HepG2 (cell line): Measurements from ENCODE around the gene USB1. TPM values are rescaled to one million over a fixed set of nuclear protein-coding genes. Genes with fewer than 3 reads are reported as not detected.

Experiments
- ASH2L ChIP-seq: fragments of 300-600, 200-600 bp; sonication (generic); IDR thresholded peaks from 2 replicates; pipeline ENCODE4 v1.7.0; 2017; ENCODE audit warnings: low read depth, mild to moderate bottlenecking, moderate library complexity, mixed read lengths, low read length; ENCODE audit not compliant: insufficient read length
- KDM3A ChIP-seq: IDR thresholded peaks from 2 replicates; pipeline ENCODE4 v1.6.1; 2018; ENCODE audit warnings: low read depth, missing compliant biosample characterization
- KDM5A ChIP-seq: fragments of 200-600 bp; sonication (generic); IDR thresholded peaks from 2 replicates; pipeline ENCODE4 v1.7.0; 2018; ENCODE audit warnings: antibody characterized with exemption, mild to moderate bottlenecking, low read length, borderline replicate concordance
- RAD21 ChIP-seq: fragments of 450-650 bp; formaldehyde crosslinking; IDR thresholded peaks from 2 replicates; pipeline ENCODE4 v1.5.0; 2020; ENCODE audit warnings: mild to moderate bottlenecking
- RELA ChIP-seq: sonication (generic); formaldehyde crosslinking; IDR thresholded peaks from 2 replicates; pipeline ENCODE4 v1.4.0; 2020; ENCODE audit warnings: missing genetic modification reagents
- SOX6 ChIP-seq, 2 experiments: fragments of 450-650 bp in 1 of 2; sonication (generic) in 1 of 2; formaldehyde crosslinking in 1 of 2; IDR thresholded peaks; 2 replicates each; pipeline versions ENCODE4 v1.4.0 to v1.6.1; 2017 to 2020; ENCODE audit warnings: antibody characterized with exemption in 1 of 2, mild to moderate bottlenecking in 1 of 2, missing genetic modification reagents in 1 of 2
- ZFP82 ChIP-seq: sonication (generic); formaldehyde crosslinking; IDR thresholded peaks from 2 replicates; pipeline ENCODE4 v1.5.1; 2020; ENCODE audit warnings: mild to moderate bottlenecking, missing genetic modification reagents, borderline replicate concordance
- ZFX ChIP-seq: sonication (generic); formaldehyde crosslinking; IDR thresholded peaks from 2 replicates; pipeline ENCODE4 v1.4.0; 2020; ENCODE audit warnings: mild to moderate bottlenecking, low read depth, missing genetic modification reagents, moderate library complexity
- ZNF101 ChIP-seq: sonication (generic); formaldehyde crosslinking; IDR thresholded peaks from 2 replicates; pipeline ENCODE4 v1.4.0; 2020; ENCODE audit warnings: mild to moderate bottlenecking, low read depth, missing genetic modification reagents, borderline replicate concordance
- ZNF563 ChIP-seq: sonication (generic); formaldehyde crosslinking; IDR thresholded peaks from 2 replicates; pipeline ENCODE4 v1.8.0; 2022; ENCODE audit warnings: mild to moderate bottlenecking, moderate library complexity, missing genetic modification reagents
- ZNF598 ChIP-seq: sonication (generic); formaldehyde crosslinking; IDR thresholded peaks from 2 replicates; pipeline ENCODE4 v1.5.1; 2020; ENCODE audit warnings: mild to moderate bottlenecking, missing genetic modification reagents, borderline replicate concordance
- ZNF772 ChIP-seq: sonication (generic); formaldehyde crosslinking; IDR thresholded peaks from 2 replicates; pipeline ENCODE4 v1.5.0; 2020; ENCODE audit warnings: mild to moderate bottlenecking, missing genetic modification reagents
- polyA plus RNA-seq, 8 experiments: library from polyadenylated mRNA; depleted of rRNA in 3 of 8; stranded (reverse) in 7 of 8; unstranded in 1 of 8; fragments of >200 nt; fragmentation: Illumina TruSeq in 4 of 8; extraction: Trizol in 4 of 8; gene quantifications; 2 replicates each; pipeline versions ENCODE4 v1.2.1 to v1.2.3, GENCODE V29; 2011 to 2016; ENCODE audit warnings: low read depth in 4 of 8, missing spikeins in 1 of 8, mixed read lengths in 1 of 8; ENCODE audit not compliant: insufficient read depth in 1 of 8
- total RNA-seq, 5 experiments: library from RNA; depleted of rRNA; stranded (reverse); fragments of >200 nt; fragmentation: Illumina TruSeq; extraction: Trizol; gene quantifications; 2 replicates each; pipeline ENCODE4 v1.2.3, GENCODE V29; 2016; ENCODE audit warnings: low read depth in 1 of 5
- TF ChIP-seq, protein P1 (sequence below): sonication (generic); formaldehyde crosslinking; IDR thresholded peaks from 2 replicates; pipeline ENCODE4 v1.4.0; 2020; ENCODE audit warnings: mild to moderate bottlenecking, missing genetic modification reagents
- TF ChIP-seq, protein P2 (sequence below): sonication (generic); formaldehyde crosslinking; conservative IDR thresholded peaks from 2 replicates; pipeline ENCODE4 v1.8.0; 2022; ENCODE audit warnings: low read depth, missing genetic modification reagents
- TF ChIP-seq, protein P3 (sequence below), 2 experiments: sonication (generic) in 1 of 2; formaldehyde crosslinking in 1 of 2; IDR thresholded peaks; 2 replicates each; pipeline versions ENCODE4 v1.4.0 to v1.6.1; 2018 to 2020; ENCODE audit warnings: missing genetic modification reagents in 2 of 2, borderline replicate concordance in 1 of 2, low read depth in 1 of 2, mild to moderate bottlenecking in 1 of 2, missing biosample characterization in 1 of 2
- TF ChIP-seq, protein P4 (sequence below): sonication (generic); formaldehyde crosslinking; IDR thresholded peaks from 2 replicates; pipeline ENCODE4 v1.5.0; 2020; ENCODE audit warnings: mild to moderate bottlenecking, missing genetic modification reagents, borderline replicate concordance
- TF ChIP-seq, protein P5 (sequence below): IDR thresholded peaks from 2 replicates; pipeline ENCODE4 v1.6.1; 2018; ENCODE audit warnings: missing genetic modification reagents, mild to moderate bottlenecking, missing compliant biosample characterization

The USB1 gene
- total and polyA plus RNA-seq, 2 of the 13 experiments (the other 11 are each of a cell fraction or from before 2014, with no cell fraction given) = 16.7 to 65.4 TPM

DNA sequence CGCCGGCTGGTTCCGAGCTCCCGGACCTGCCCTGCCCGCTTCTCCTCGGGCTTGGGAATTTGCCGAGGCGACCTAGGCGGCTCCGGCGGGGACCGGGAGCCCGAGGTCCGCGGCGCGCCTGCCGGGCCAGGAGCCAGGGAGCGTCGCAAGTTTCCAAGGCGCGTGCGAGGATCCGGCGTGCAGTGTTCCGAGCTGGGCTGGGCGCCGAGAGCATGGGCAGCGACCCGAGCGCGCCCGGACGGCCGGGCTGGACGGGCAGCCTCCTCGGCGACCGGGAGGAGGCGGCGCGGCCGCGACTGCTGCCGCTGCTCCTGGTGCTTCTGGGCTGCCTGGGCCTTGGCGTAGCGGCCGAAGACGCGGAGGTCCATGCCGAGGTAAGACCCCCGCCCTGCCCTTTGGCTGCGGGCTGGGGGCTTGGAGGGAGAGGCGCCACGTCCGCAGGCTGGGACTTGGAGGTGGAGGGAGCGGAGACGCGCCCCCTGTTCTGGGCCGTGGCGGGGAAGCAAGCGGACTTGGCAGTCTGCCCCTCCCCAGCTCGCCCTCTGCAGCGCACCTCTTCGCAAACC, 25.0 kb downstream of the USB1 start (continued):
- TF ChIP-seq, protein P1, sequence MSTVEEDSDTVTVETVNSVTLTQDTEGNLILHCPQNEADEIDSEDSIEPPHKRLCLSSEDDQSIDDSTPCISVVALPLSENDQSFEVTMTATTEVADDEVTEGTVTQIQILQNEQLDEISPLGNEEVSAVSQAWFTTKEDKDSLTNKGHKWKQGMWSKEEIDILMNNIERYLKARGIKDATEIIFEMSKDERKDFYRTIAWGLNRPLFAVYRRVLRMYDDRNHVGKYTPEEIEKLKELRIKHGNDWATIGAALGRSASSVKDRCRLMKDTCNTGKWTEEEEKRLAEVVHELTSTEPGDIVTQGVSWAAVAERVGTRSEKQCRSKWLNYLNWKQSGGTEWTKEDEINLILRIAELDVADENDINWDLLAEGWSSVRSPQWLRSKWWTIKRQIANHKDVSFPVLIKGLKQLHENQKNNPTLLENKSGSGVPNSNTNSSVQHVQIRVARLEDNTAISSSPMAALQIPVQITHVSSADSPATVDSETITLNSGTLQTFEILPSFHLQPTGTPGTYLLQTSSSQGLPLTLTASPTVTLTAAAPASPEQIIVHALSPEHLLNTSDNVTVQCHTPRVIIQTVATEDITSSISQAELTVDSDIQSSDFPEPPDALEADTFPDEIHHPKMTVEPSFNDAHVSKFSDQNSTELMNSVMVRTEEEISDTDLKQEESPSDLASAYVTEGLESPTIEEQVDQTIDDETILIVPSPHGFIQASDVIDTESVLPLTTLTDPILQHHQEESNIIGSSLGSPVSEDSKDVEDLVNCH (CRISPR knock-in tag) = no peak
- TF ChIP-seq, protein P2, sequence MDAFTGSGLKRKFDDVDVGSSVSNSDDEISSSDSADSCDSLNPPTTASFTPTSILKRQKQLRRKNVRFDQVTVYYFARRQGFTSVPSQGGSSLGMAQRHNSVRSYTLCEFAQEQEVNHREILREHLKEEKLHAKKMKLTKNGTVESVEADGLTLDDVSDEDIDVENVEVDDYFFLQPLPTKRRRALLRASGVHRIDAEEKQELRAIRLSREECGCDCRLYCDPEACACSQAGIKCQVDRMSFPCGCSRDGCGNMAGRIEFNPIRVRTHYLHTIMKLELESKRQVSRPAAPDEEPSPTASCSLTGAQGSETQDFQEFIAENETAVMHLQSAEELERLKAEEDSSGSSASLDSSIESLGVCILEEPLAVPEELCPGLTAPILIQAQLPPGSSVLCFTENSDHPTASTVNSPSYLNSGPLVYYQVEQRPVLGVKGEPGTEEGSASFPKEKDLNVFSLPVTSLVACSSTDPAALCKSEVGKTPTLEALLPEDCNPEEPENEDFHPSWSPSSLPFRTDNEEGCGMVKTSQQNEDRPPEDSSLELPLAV (CRISPR knock-in tag) = no peak
- TF ChIP-seq ZFP82 (no peak; the same call in 1 of the 2 replicates), KDM5A (no peak), RELA (CRISPR knock-in tag) (no peak), ZNF772 (CRISPR knock-in tag) (no peak), KDM3A (CRISPR knock-in tag) (no peak; the same call in 1 of the 2 replicates), SOX6 (IDR thresholded peaks at IDR 0.05) (no peak), SOX6 (CRISPR knock-in tag; IDR thresholded peaks at IDR 0.05) (no peak), ASH2L (no peak), ZNF563 (CRISPR knock-in tag) (no peak), ZNF598 (CRISPR knock-in tag) (no peak), ZNF101 (CRISPR knock-in tag) (no peak), RAD21 (CRISPR knock-in tag) (no peak; the same call in none of the 2 replicates), ZFX (CRISPR knock-in tag) (peak; percentile 68)
- TF ChIP-seq, protein P3, sequence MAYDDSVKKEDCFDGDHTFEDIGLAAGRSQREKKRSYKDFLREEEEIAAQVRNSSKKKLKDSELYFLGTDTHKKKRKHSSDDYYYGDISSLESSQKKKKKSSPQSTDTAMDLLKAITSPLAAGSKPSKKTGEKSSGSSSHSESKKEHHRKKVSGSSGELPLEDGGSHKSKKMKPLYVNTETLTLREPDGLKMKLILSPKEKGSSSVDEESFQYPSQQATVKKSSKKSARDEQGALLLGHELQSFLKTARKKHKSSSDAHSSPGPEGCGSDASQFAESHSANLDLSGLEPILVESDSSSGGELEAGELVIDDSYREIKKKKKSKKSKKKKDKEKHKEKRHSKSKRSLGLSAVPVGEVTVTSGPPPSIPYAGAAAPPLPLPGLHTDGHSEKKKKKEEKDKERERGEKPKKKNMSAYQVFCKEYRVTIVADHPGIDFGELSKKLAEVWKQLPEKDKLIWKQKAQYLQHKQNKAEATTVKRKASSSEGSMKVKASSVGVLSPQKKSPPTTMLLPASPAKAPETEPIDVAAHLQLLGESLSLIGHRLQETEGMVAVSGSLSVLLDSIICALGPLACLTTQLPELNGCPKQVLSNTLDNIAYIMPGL (CRISPR knock-in tag; IDR thresholded peaks at IDR 0.05; ENCODE audit: borderline replicate concordance in 1 of 2, low read depth in 1 of 2) = peak in 1 of 2 experiments; percentile 11; a peak in 1 of 4 replicates
- TF ChIP-seq, protein P4, sequence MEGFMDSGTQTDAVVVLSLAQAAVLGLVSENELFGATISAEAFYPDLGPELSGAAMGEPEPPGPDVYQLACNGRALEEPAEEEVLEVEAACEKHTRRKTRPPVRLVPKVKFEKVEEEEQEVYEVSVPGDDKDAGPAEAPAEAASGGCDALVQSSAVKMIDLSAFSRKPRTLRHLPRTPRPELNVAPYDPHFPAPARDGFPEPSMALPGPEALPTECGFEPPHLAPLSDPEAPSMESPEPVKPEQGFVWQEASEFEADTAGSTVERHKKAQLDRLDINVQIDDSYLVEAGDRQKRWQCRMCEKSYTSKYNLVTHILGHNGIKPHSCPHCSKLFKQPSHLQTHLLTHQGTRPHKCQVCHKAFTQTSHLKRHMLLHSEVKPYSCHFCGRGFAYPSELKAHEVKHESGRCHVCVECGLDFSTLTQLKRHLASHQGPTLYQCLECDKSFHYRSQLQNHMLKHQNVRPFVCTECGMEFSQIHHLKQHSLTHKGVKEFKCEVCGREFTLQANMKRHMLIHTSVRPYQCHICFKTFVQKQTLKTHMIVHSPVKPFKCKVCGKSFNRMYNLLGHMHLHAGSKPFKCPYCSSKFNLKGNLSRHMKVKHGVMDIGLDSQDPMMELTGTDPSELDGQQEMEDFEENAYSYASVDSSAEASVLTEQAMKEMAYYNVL = no peak
- TF ChIP-seq, protein P5, sequence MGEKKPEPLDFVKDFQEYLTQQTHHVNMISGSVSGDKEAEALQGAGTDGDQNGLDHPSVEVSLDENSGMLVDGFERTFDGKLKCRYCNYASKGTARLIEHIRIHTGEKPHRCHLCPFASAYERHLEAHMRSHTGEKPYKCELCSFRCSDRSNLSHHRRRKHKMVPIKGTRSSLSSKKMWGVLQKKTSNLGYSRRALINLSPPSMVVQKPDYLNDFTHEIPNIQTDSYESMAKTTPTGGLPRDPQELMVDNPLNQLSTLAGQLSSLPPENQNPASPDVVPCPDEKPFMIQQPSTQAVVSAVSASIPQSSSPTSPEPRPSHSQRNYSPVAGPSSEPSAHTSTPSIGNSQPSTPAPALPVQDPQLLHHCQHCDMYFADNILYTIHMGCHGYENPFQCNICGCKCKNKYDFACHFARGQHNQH = peak; percentile 25; the same call in 1 of the 2 replicates
